Stimulated activated CD8-positive, alpha-beta memory T cell treated with anti-CD3 and anti-CD28 coated beads, Interleukin-12 subunit alpha, Interleukin-12 subunit beta, amount 100 ng/mL, for 24 hours (primary cell): ENCODE measurements around the gene RASL11A.
"Not testable (repeated sequence)": the region's sequence is repeated elsewhere in the genome, so short reads cannot be mapped to it uniquely, and the experiment has no call there.

Experiments used
- DNase-seq: peaks from one replicate; pipeline ENCODE4 v3.0.0-alpha.2; 2020; ENCODE audit errors: extremely low read depth

RASL11A gene

GRCh38 chr13:27267596-27267995, 3.0 kb upstream of the RASL11A start:
- DNase-seq: no peak

DNA sequence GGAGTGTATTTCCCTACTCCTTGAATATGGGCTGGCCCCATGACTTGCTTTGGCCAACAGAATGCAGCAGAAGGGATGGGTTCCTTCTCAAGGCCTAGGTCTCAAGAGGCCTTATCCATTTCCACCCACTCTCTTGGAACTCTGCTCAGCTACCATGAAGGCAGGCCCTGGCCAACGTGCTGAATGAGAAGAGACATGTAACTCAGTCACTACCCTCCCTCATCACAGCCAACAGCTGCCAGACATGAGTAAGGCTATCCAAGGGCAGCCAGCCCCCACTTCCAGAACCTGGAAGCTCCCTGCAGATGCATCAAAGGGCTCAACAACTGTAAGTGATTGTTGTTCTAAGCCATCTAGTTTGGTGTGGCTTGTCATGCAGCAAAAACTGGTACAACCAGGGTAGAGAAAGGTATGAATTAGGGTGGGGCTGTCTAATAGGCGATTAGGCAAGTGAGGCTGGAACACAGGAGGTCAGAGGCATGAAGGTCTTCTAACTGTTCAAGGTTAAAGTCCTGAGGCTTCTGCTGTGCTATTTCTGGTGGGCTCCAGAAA, 1.4 kb upstream of the RASL11A start:
- no peak for DNase-seq

GRCh38 chr13:27271570-27272096, 1.0 kb downstream of the RASL11A start:
- no peak for DNase-seq

DNA sequence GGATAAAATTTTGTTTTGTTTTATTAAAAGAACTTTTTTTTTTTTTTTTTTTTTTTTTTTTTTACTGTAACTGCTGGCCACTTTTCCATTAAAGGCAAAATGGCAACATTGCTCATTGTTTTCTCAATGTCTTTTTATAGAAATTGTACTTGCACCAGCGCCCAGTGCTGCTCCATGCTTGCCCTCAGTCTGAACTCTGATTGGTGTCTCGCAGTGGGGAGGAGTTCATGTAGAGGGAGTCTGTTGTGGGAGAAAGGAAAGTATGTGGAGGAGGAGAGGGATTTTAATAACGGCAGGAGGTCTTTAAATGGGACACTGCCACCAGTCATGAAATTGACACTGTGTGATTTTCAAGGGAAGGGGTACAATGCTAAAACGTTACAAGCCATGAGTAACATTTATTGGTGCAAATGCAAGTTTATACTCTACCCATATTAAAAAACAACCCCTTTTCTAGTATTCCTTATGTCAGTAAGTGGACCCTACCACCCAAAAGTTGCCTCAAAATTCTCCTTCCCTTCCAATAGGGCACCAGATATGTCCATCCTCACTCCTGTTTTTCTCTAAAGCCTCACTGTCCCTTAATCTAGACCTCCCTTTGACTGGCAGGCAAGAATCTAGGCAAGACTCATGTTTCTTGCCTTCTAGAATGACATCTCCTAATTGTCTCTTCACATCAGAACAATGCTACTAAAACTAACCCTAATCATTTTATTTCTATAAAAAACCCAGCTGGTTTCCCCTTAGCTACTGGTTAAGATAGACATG, 3.2 kb downstream of the RASL11A start:
- DNase-seq: no peak

DNA sequence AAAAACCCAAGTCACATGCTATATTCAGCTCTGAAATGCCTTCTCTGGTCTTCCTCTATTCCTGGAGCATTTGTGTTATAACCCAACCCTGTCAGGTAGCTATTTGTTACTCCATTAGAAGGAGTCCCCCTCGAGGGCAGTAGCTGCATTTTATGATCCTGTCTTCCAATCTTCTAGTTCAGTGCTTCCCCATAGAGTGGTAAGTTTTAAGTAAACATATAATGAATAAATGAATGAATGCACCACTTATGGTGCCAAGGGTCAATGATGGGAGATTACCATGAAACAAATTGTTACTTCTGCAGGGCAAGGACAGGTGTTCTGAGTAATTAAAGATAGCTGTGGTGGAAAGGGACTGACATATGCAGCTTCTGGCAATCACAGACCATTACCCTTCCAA, 4.0 kb downstream of the RASL11A start:
- DNase-seq: no peak

- DNase-seq: no peak
These were observed 5.6 kb downstream of the RASL11A start for GRCh38 chr13:27276188-27276587.

GRCh38 chr13:27279506-27279905, 8.9 kb downstream of the RASL11A start:
- no peak for DNase-seq

DNA sequence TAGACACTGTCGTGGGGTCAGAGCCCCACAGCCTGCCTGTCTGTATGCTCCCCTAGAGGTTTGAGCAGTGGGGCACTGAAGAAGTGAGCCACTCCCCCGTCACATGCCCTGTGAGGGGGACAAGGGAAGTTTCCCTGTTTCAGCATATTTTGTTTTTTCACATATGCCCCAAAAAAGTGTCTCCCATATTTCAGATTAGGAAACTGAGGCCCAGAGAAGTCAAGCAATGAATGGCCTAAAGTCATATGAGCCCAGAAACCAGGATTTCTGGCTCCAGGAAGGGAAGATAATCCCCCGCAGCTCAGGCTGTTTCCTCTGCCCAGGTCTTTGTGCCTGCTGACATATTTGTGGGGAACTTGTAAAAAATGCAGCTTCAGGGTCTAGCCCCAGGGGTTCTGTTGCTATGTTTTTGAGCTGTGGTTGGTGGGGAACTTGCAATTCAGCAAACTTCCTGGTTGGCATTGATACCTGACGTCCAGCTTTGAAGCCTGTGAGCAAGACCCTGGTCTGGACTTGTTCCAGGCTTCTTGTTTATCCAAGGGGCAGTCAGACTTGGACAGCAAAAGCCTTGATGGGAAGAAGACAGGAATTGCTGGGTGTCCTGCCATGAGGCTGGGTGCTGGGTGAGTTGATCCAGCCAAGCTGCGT, 9.5 kb downstream of the RASL11A start:
- no peak for DNase-seq

GRCh38 chr13:27280841-27281240, 10.2 kb downstream of the RASL11A start:
- DNase-seq: no peak

DNA sequence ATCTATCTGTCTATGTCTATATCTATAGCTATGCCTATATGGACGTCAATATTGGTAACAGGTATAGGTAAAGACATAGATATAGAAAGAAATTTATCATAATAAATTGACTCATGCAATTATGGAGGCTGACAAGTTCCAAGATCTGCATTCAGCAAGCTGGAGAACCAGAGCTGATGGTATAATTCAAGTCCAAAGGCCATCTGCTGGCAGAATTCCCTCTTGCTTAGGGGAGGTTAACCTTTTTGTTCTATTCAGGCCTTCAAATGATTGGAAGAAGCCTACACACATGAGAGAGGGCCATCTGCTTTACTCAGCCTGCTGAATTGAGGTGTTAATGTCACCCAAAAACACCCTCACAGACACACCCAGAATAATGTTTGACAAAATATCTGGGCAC, 10.8 kb downstream of the RASL11A start:
- DNase-seq: no peak

DNA sequence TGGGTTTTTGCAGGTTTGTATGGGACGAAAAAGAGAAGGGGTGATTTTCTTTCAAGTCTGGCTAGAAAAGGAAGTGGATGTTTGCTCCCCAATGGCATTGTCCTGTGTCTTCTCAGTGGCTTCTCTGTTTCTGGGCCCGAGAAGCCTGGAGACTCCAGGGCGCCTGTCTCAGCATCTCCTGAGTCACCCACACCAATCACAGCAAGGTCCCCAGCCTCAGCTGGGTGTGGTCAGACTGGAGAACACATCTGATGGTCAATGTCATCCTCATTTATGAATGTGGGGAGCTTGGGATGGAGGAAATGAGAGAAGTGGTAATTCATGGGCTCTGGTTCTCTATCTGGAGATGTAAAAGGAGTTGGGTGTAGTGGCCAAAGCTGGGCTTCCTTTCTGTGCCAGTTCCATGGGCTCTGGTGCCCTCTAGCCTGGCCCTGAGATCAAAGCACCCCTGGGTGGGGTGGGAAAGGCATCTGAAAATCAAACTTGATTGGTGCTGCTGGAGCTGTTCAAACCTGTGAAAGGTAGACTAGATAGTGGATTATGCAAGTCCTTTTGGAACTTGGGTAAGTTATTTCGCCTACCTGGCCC, 13.4 kb downstream of the RASL11A start:
- DNase-seq: no peak

DNA sequence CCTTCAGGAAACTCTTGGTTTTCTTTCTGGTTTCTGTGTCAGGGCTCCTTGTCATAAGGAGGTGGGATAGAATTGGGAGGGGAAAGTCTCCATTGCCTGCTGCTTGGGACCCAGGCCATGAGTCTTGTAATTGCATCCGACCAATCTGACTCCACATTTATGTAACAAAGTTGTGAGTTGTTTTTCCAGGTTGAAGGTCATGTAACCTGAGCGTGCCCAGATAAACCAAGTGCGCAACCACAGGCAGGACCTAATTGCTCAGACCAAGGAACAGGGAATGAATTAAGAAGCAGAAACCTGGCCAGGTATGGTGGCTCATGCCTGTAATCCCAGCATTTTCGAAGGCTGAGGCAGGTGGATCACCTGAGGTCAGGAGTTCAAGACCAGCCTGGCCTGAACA, 17.8 kb downstream of the RASL11A start:
- no peak for DNase-seq

DNA sequence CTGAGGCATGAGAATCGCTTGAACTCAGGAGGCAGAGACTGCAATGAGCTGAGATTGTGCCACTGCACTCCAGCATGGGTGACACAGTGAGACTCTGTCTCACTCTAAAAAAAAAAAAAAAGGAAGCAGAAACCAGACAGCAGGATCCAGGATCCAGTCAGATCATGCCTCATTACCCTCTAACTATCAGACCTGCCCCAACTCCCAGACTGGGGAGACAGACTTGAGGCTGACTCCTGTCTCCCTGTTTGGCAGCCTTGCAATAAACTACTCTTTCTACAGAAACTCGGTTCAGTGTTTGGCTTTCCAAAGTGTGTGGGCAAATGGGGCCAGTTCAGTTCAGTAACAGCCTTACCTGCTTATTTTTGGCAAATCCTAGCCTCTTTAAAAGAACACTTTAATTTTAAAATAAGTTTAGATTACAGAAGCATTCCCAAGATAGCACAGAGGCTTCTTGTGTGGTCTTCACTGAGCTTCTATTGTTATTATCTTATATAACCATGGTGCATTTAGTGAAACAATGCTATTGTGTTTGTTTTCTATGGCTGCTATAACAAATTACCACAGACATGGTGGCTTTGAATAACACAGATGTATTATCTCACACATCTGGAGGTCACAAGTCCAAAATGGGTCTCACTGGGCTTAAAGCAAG, 18.5 kb downstream of the RASL11A start:
- no peak for DNase-seq

GRCh38 chr13:27290715-27291114, 20.1 kb downstream of the RASL11A start:
- no peak for DNase-seq

- not testable (repeated sequence) for DNase-seq
These were observed 21.3 kb downstream of the RASL11A start for GRCh38 chr13:27291967-27292366.

DNA sequence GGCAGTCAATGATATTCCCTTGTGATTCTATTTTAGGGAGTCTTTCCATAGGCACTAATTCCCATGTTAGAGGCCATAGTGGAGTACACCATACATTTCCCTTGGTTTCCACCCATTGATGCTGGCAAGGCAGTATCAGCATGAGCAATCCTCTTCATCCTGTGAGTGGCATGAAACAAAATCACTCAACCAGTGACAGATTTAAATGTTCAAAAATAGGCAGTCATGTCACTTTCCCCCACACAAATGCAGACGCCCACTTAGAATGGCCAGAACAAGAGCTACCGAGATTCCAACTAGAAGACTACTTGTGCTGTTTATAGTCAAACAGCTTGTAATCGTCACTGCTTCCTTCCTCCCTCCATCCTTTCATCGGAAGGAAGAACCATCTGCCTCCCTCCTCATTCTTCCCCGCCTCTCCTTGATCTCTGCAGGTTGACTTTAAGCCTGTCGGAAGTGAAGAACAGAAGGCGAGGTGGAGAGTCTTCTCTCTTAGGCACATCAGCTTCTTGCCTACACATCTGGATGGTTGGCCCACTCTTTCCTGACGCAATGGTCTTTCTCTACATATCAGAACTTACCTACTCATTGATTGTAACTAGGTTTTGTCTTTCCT, 22.6 kb downstream of the RASL11A start:
- no peak for DNase-seq

- DNase-seq: no peak
These were observed 23.4 kb downstream of the RASL11A start for GRCh38 chr13:27293873-27294515.

DNA sequence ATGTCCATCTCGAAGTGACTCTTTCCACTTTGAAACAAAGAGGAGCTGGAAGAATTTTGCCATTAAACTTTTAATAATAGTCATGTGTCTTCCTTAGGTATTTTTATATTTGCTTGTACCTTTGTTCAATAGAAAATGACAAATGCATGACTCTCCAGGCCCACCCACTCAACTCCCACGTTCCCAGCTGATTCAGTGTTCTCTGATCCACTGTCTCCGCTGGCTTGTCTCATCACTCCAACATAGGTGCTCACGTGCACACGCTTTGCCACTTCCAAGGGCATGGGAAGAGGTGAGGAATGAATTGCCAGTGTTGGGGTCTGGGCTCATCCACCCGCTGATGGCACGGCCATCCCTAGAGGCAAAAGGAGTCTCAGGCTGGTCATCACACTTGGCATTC, 24.5 kb downstream of the RASL11A start:
- no peak for DNase-seq

GRCh38 chr13:27295660-27296059, 25.0 kb downstream of the RASL11A start:
- no peak for DNase-seq

GRCh38 chr13:27296496-27296895, 25.9 kb downstream of the RASL11A start:
- no peak for DNase-seq

GRCh38 chr13:27298849-27299248, 28.2 kb downstream of the RASL11A start:
- DNase-seq: no peak
